Dermis lymphatic vessel endothelial cell (primary cell): ENCODE results near the gene MUC5AC. TPM values are rescaled to one million over a fixed set of nuclear protein-coding genes. Genes with fewer than 3 reads are reported as not detected.

Experiments used
- total RNA-seq: library from RNA; depleted of rRNA; stranded (reverse); fragments of >200 nt; gene quantifications from 2 replicates; pipeline ENCODE4 v1.2.1, GENCODE V29; 2014

The MUC5AC gene, protein sequence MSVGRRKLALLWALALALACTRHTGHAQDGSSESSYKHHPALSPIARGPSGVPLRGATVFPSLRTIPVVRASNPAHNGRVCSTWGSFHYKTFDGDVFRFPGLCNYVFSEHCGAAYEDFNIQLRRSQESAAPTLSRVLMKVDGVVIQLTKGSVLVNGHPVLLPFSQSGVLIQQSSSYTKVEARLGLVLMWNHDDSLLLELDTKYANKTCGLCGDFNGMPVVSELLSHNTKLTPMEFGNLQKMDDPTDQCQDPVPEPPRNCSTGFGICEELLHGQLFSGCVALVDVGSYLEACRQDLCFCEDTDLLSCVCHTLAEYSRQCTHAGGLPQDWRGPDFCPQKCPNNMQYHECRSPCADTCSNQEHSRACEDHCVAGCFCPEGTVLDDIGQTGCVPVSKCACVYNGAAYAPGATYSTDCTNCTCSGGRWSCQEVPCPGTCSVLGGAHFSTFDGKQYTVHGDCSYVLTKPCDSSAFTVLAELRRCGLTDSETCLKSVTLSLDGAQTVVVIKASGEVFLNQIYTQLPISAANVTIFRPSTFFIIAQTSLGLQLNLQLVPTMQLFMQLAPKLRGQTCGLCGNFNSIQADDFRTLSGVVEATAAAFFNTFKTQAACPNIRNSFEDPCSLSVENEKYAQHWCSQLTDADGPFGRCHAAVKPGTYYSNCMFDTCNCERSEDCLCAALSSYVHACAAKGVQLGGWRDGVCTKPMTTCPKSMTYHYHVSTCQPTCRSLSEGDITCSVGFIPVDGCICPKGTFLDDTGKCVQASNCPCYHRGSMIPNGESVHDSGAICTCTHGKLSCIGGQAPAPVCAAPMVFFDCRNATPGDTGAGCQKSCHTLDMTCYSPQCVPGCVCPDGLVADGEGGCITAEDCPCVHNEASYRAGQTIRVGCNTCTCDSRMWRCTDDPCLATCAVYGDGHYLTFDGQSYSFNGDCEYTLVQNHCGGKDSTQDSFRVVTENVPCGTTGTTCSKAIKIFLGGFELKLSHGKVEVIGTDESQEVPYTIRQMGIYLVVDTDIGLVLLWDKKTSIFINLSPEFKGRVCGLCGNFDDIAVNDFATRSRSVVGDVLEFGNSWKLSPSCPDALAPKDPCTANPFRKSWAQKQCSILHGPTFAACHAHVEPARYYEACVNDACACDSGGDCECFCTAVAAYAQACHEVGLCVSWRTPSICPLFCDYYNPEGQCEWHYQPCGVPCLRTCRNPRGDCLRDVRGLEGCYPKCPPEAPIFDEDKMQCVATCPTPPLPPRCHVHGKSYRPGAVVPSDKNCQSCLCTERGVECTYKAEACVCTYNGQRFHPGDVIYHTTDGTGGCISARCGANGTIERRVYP (N-terminal part only)
- total RNA-seq, result not detected in 2 replicates

DNA sequence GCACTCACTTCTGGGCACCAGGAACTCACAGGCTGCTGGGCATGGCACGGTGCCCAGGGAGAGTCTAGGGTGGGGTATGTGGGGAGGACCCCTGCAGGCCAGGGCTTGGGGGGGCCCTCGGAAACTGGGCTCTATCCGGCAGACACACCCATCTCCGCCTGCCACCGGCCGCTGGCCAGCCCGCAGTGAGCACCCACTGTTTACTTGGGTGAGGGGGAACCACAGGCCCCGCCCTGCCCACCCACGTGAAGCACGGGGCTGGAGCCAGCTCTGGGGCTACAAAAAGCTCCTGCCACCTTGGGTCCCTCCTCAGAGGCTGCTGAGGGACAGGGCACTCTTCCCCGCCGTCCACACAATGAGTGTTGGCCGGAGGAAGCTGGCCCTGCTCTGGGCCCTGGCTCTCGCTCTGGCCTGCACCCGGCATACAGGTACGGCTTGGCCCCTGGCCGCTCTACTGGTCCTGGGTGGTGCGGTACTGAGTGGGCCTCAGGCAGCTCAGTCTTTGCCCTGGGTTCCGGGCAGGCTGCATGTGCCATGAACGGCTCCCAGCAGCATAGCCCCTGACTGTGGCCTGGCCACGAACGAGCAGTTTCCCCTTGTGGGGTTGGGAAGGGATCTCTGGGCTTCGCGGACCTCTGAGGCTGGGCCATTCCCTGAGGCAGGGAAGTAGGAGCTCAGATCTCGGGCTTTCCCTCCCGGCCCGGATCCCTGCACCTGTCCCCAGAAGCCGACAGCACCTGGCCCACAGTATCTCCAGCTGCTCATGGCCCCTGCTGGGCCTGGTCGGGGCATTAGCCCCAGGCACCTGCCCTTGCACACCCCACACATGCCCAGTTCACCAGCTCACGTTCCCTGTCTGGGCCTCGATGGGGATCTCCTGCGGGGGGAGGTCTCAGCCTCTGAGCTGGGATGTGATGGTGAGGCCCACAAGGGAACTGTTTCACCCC is at the start of gene MUC5AC:
Gene MUC5AC, plus strand, starts transcription at position 309 of the 947 bp plus-strand sequence. Its CDS starts 47 bp downstream, at position 356.

GRCh38 chr11:1222491-1223345 is 65.0 kb downstream of the MUC5AC start, which contains the start of gene MUC5B:
Gene MUC5B, plus strand, starts transcription at chr11:1223066. Its CDS starts 58 bp downstream, at chr11:1223124.

Other genes starting within 250 kb of the MUC5AC start
- gene CHID1, start 247.1 kb upstream of the MUC5AC start, total RNA-seq, result 24.4 and 29.8 TPM in 2 replicates
- 24.7 and 37.1 TPM in 2 replicates for gene AP2A2, start 232.1 kb upstream of the MUC5AC start, total RNA-seq
- gene MUC6, start 121.2 kb upstream of the MUC5AC start, total RNA-seq, result not detected in 2 replicates
- not detected in 2 replicates for gene MUC2, start 83.1 kb upstream of the MUC5AC start, total RNA-seq
- not detected in 2 replicates for gene MUC5B, start 65.1 kb downstream of the MUC5AC start, total RNA-seq
- gene TOLLIP, start 151.7 kb downstream of the MUC5AC start, total RNA-seq, result 18.1 and 22.6 TPM in 2 replicates
- gene BRSK2, start 232.0 kb downstream of the MUC5AC start, total RNA-seq, result 0.17 and 0.33 TPM in 2 replicates